ENCODE data around the gene PLP1.

The PLP1 gene

GRCh38 chrX:103783196-103783595 is 6.6 kb downstream of the PLP1 start:
- no peak for DNase-seq (ENCODE audit: low read depth, low spot score)
- no peak overlapping the region for H3K4me3 ChIP-seq (ENCODE audit: low read depth, low read length)
- in situ Hi-C loops (cut with HindIII; ENCODE audit: low sequenced_read_pairs), result no loop called here
- TF ChIP-seq CTCF (IDR thresholded peaks at IDR 0.05; ENCODE audit: low read depth, low read length), result no peak

GRCh38 chrX:103783971-103784370 is 7.3 kb downstream of the PLP1 start:
- in situ Hi-C loops (cut with HindIII; ENCODE audit: low sequenced_read_pairs), result no loop called here
- H3K4me3 ChIP-seq (ENCODE audit: low read depth, low read length), result no peak overlapping the region
- no peak for DNase-seq (ENCODE audit: low read depth, low spot score)
- no peak for TF ChIP-seq CTCF (IDR thresholded peaks at IDR 0.05; ENCODE audit: low read depth, low read length)

GRCh38 chrX:103789004-103789403 is 12.4 kb downstream of the PLP1 start:
- no peak overlapping the region for H3K4me3 ChIP-seq (ENCODE audit: low read depth, low read length)
- in situ Hi-C loops (cut with HindIII; ENCODE audit: low sequenced_read_pairs), result no loop called here
- DNase-seq (ENCODE audit: low read depth, low spot score), result no peak
- no peak for TF ChIP-seq CTCF (IDR thresholded peaks at IDR 0.05; ENCODE audit: low read depth, low read length)

GRCh38 chrX:103791228-103791627 is 14.6 kb downstream of the PLP1 start:
- DNase-seq (ENCODE audit: low read depth, low spot score), result no peak
- in situ Hi-C loops (cut with HindIII; ENCODE audit: low sequenced_read_pairs), result no loop called here
- TF ChIP-seq CTCF (IDR thresholded peaks at IDR 0.05; ENCODE audit: low read depth, low read length), result no peak
- H3K4me3 ChIP-seq (ENCODE audit: low read depth, low read length), result no peak overlapping the region

- no peak for DNase-seq (ENCODE audit: low read depth, low spot score)
- TF ChIP-seq CTCF (IDR thresholded peaks at IDR 0.05; ENCODE audit: low read depth, low read length), result no peak
Observed at GRCh38 chrX:103791826-103792485, 15.3 kb downstream of the PLP1 start.

GRCh38 chrX:103792916-103793544 is 16.4 kb downstream of the PLP1 start:
- TF ChIP-seq CTCF (IDR thresholded peaks at IDR 0.05; ENCODE audit: low read depth, low read length), result no peak
- peak; percentile 55 for DNase-seq (ENCODE audit: low read depth, low spot score)
- H3K4me3 ChIP-seq (ENCODE audit: low read depth, low read length), result no peak overlapping the region
- in situ Hi-C loops (cut with HindIII; ENCODE audit: low sequenced_read_pairs), result no loop called here

More at GRCh38 chrX:103791826-103792485, 15.3 kb downstream of the PLP1 start:
- in situ Hi-C loops (cut with HindIII; ENCODE audit: low sequenced_read_pairs), result no loop called here
- no peak overlapping the region for H3K4me3 ChIP-seq (ENCODE audit: low read depth, low read length)

Data from astrocyte of the spinal cord (primary cell).